Panc1 (cell line): ENCODE results near the gene DOCK4. TPM values are rescaled to one million over a fixed set of nuclear protein-coding genes. Genes with fewer than 3 reads are reported as not detected.

Source experiments
- ATAC-seq: fragments of 200-7000 bp; cut with Tn5 transposase; 2 replicates; pipeline ENCODE4 v1.9.1; 2020; ENCODE audit warnings: mild to moderate bottlenecking, moderate library complexity
- BruUV-seq: library from RNA; stranded (reverse); fragments of 400-500 nt; replicated peaks from 2 replicates; lab custom pipeline; 2021; lab: Mats Ljungman, UMichigan
- CTCF ChIA-PET: fragments of 300-600 bp; sonication (Branson Sonifier 250); formaldehyde crosslinking; loops from one replicate; lab custom pipeline; 2022; ENCODE audit warnings: antibody characterized with exemption; lab: Charles Lee
- POLR2A ChIA-PET: fragments of 300-600 bp; sonication (Branson Sonifier 250); formaldehyde crosslinking; loops from one replicate; lab custom pipeline; 2022; ENCODE audit warnings: antibody characterized with exemption; lab: Charles Lee
- DNase-seq: peaks from one replicate; pipeline ENCODE4 v3.0.0-alpha.2; 2010; ENCODE audit warnings: low read depth, low spot score
- H3K27ac ChIP-seq: 2 replicates; pipeline ENCODE4 v1.5.1; 2011; ENCODE audit warnings: mild to moderate bottlenecking, low read length, inconsistent platforms
- H3K27me3 ChIP-seq: fragments of 200-500 bp; sonication (Bioruptor generic); 2 replicates; pipeline ENCODE4 v1.6.0; 2014; ENCODE audit warnings: low read length, inconsistent platforms; ENCODE audit not compliant: control insufficient read depth, insufficient read depth
- H3K36me3 ChIP-seq: fragments of 200-500 bp; sonication (Bioruptor generic); 2 replicates; pipeline ENCODE4 v1.5.1; 2014; ENCODE audit warnings: inconsistent platforms, mild to moderate bottlenecking, low read length, moderate library complexity; ENCODE audit not compliant: control insufficient read depth, insufficient read depth
- H3K4me1 ChIP-seq: 2 replicates; pipeline ENCODE4 v1.5.1; 2011; ENCODE audit warnings: inconsistent platforms, mild to moderate bottlenecking, low read length, moderate library complexity; ENCODE audit not compliant: control insufficient read depth, insufficient read depth
- H3K4me3 ChIP-seq, 2 experiments: 2 replicates each; pipeline ENCODE4 v1.5.1; 2011 to 2012; ENCODE audit warnings: low read depth in 2 of 2, low read length in 2 of 2, mild to moderate bottlenecking in 2 of 2, inconsistent platforms in 1 of 2, moderate library complexity in 1 of 2
- H3K9me3 ChIP-seq: fragments of 200-500 bp; sonication (Bioruptor generic); 2 replicates; pipeline ENCODE4 v1.5.1; 2014; ENCODE audit warnings: low read depth, mild to moderate bottlenecking, inconsistent platforms, low read length, moderate library complexity; ENCODE audit not compliant: control insufficient read depth, insufficient read depth
- CTCF ChIP-seq: fragments of 450-650 bp; IDR thresholded peaks from 2 replicates; pipeline ENCODE4 v1.5.1; 2017; ENCODE audit warnings: mild to moderate bottlenecking
- POLR2AphosphoS5 ChIP-seq: IDR thresholded peaks from 2 replicates; pipeline ENCODE4 v1.6.1; 2012; ENCODE audit warnings: mild to moderate bottlenecking, low read depth, low read length, moderate library complexity
- SIN3A ChIP-seq: IDR thresholded peaks from 2 replicates; pipeline ENCODE4 v1.6.1; 2012; ENCODE audit warnings: low read depth, mild to moderate bottlenecking, low read length, moderate library complexity, borderline replicate concordance; ENCODE audit not compliant: insufficient read depth
- TCF7L2 ChIP-seq: IDR thresholded peaks from 2 replicates; pipeline ENCODE4 v1.6.1; 2011; ENCODE audit warnings: mild to moderate bottlenecking, low read depth, low read length, inconsistent platforms
- in situ Hi-C: cut with HindIII; loops from 2 replicates; pipeline ENCODE4 v1.10.0; 2016; ENCODE audit warnings: low sequenced_read_pairs, low pct_unique_long_range_greater_than_20kb
- intact Hi-C: fragments of 100-400 bp; cut with micrococcal nuclease; formaldehyde crosslinking; loops from one replicate; pipeline ENCODE4 v1.10.0; 2022; ENCODE audit not compliant: unreplicated experiment
- total RNA-seq: library from RNA; stranded (reverse); gene quantifications from one replicate; pipeline ENCODE4 v1.2.1, GENCODE V29; 2021; ENCODE audit not compliant: unreplicated experiment
- TF ChIP-seq, protein P1 (sequence below), 2 experiments: IDR thresholded peaks; 2 replicates each; pipeline ENCODE4 v1.6.1; 2011 to 2012; ENCODE audit warnings: low read depth in 2 of 2, control low read depth in 1 of 2, low read length in 1 of 2, mild to moderate bottlenecking in 1 of 2, moderate library complexity in 1 of 2; ENCODE audit not compliant: insufficient read depth in 1 of 2

DOCK4 gene
- total RNA-seq, 1 experiment from 2014 or later = 10.8 TPM

- intact Hi-C loops = no loop called here
- no peak overlapping the region for H3K27ac ChIP-seq
These were observed 145.1 kb downstream of the DOCK4 start for GRCh38 chr7:112061051-112061450.

GRCh38 chr7:112060625-112061024, 145.6 kb downstream of the DOCK4 start:
- H3K27me3 ChIP-seq = no peaks in the 10 kb centered on the region
- H3K27ac ChIP-seq = no peak overlapping the region
- no peaks in the 10 kb centered on the region for H3K4me1 ChIP-seq
- DNase-seq (no peak), ATAC-seq (no peak)
- H3K4me3 ChIP-seq = no peak overlapping the region
- no peak for TF ChIP-seq POLR2AphosphoS5
- TF ChIP-seq SIN3A = no peak
- TF ChIP-seq TCF7L2 = no peak
- TF ChIP-seq, protein P1, sequence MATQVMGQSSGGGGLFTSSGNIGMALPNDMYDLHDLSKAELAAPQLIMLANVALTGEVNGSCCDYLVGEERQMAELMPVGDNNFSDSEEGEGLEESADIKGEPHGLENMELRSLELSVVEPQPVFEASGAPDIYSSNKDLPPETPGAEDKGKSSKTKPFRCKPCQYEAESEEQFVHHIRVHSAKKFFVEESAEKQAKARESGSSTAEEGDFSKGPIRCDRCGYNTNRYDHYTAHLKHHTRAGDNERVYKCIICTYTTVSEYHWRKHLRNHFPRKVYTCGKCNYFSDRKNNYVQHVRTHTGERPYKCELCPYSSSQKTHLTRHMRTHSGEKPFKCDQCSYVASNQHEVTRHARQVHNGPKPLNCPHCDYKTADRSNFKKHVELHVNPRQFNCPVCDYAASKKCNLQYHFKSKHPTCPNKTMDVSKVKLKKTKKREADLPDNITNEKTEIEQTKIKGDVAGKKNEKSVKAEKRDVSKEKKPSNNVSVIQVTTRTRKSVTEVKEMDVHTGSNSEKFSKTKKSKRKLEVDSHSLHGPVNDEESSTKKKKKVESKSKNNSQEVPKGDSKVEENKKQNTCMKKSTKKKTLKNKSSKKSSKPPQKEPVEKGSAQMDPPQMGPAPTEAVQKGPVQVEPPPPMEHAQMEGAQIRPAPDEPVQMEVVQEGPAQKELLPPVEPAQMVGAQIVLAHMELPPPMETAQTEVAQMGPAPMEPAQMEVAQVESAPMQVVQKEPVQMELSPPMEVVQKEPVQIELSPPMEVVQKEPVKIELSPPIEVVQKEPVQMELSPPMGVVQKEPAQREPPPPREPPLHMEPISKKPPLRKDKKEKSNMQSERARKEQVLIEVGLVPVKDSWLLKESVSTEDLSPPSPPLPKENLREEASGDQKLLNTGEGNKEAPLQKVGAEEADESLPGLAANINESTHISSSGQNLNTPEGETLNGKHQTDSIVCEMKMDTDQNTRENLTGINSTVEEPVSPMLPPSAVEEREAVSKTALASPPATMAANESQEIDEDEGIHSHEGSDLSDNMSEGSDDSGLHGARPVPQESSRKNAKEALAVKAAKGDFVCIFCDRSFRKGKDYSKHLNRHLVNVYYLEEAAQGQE (IDR thresholded peaks at IDR 0.05; ENCODE audit: insufficient read depth in 1 of 2, low read depth in 2 of 2, low read length in 1 of 2) = no peak
- TF ChIP-seq CTCF = no peak
- intact Hi-C loops (no loop called here), in situ Hi-C loops (no loop called here)
- ChIA-PET POLR2A (no interaction called here), CTCF (no interaction called here)
- no TSS peak for BruUV-seq
- no peaks in the 10 kb centered on the region for H3K36me3 ChIP-seq
- H3K9me3 ChIP-seq = no peaks in the 10 kb centered on the region

More at GRCh38 chr7:112061051-112061450, 145.1 kb downstream of the DOCK4 start:
- no peaks in the 10 kb centered on the region for H3K36me3 ChIP-seq
- CTCF ChIA-PET = no interaction called here
- H3K27me3 ChIP-seq = no peaks in the 10 kb centered on the region
- ATAC-seq (no peak), DNase-seq (no peak)
- no TSS peak for BruUV-seq
- H3K9me3 ChIP-seq = no peaks in the 10 kb centered on the region
- POLR2A ChIA-PET = no interaction called here
- no peaks in the 10 kb centered on the region for H3K4me1 ChIP-seq
- no peak for TF ChIP-seq SIN3A
- TF ChIP-seq CTCF = no peak
- TF ChIP-seq, protein P1 (IDR thresholded peaks at IDR 0.05; ENCODE audit: insufficient read depth in 1 of 2, low read depth in 2 of 2, low read length in 1 of 2) = no peak
- TF ChIP-seq TCF7L2 = no peak
- no peak for TF ChIP-seq POLR2AphosphoS5
- in situ Hi-C loops = no loop called here
- no peak overlapping the region for H3K4me3 ChIP-seq
